Muscle of back (tissue), 10 donors: ENCODE data around the gene PAGE1. TPM values are rescaled to one million over a fixed set of nuclear protein-coding genes. Genes with fewer than 3 reads are reported as not detected.

Source experiments
- polyA plus RNA-seq, 10 donors: library from polyadenylated mRNA; unstranded; fragments of 120-200 nt; gene quantifications; one replicate each; pipeline ENCODE4 v1.2.1, GENCODE V29; 2013; ENCODE audit not compliant: insufficient read length in 10 of 10

PAGE1 gene
- polyA plus RNA-seq, 10 donors, result not detected

Other genes with a start within 250 kb of the PAGE1 start
- gene GAGE12C, start 163.8 kb downstream of the PAGE1 start, polyA plus RNA-seq, result not detected
- gene GAGE12D, start 154.3 kb downstream of the PAGE1 start, polyA plus RNA-seq, result not detected
- gene GAGE12E, start 144.7 kb downstream of the PAGE1 start, polyA plus RNA-seq, result not detected
- not detected for gene GAGE12F, start 135.1 kb downstream of the PAGE1 start, polyA plus RNA-seq
- not detected for gene GAGE12G, start 125.6 kb downstream of the PAGE1 start, polyA plus RNA-seq
- not detected for gene GAGE12H, start 116.0 kb downstream of the PAGE1 start, polyA plus RNA-seq
- gene GAGE2A, start 106.5 kb downstream of the PAGE1 start, polyA plus RNA-seq, result not detected
- gene GAGE1, start 97.0 kb downstream of the PAGE1 start, polyA plus RNA-seq, result not detected
- gene PAGE4, start 133.3 kb upstream of the PAGE1 start, polyA plus RNA-seq, result under 1 TPM in 1 of 10 donors, not detected in 9; 0.42 TPM
- 1 to 10 TPM; 2.0 to 4.0 (median 2.7) TPM for gene USP27X, start 183.5 kb upstream of the PAGE1 start, polyA plus RNA-seq
- 100 to 1,000 TPM in 3 of 10 donors, 10 to 100 TPM in 7; 56.1 to 128 (median 88.5) TPM for gene CLCN5, start 226.6 kb upstream of the PAGE1 start, polyA plus RNA-seq